ENCODE data around the gene HOXC5.

The HOXC5 gene

DNA sequence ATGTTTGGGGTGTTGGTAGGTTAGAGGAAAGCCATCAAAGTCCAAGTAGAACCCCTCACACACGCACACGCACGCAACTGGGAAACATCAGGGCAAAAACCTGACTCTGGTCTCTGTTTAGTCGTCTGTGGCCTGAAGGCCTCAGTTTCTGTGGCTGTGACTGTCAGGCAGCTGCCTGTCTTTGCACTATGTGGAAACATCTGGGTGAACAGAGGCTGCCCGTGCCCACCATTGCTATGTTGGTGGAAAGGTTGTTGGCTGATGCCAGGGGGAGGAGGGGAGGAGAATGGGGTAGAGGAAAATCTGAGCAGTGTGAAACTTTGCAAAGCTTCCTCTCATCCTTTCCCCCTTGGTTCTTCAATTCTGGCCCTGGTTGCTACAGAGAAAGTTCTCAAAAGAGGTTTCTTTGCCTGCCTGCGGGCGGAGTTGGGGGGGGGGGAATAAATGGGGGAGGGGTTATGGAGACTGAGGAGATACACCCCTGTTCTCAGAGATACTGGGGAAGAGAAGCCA is 40.4 kb upstream of the HOXC5 start:
- no peak for TF ChIP-seq CTCF (IDR thresholded peaks at IDR 0.05; ENCODE audit: insufficient read depth, missing control alignments)
- DNase-seq (ENCODE audit: insufficient read length, low spot score) (no peak), FAIRE-seq (no peak)

DNA sequence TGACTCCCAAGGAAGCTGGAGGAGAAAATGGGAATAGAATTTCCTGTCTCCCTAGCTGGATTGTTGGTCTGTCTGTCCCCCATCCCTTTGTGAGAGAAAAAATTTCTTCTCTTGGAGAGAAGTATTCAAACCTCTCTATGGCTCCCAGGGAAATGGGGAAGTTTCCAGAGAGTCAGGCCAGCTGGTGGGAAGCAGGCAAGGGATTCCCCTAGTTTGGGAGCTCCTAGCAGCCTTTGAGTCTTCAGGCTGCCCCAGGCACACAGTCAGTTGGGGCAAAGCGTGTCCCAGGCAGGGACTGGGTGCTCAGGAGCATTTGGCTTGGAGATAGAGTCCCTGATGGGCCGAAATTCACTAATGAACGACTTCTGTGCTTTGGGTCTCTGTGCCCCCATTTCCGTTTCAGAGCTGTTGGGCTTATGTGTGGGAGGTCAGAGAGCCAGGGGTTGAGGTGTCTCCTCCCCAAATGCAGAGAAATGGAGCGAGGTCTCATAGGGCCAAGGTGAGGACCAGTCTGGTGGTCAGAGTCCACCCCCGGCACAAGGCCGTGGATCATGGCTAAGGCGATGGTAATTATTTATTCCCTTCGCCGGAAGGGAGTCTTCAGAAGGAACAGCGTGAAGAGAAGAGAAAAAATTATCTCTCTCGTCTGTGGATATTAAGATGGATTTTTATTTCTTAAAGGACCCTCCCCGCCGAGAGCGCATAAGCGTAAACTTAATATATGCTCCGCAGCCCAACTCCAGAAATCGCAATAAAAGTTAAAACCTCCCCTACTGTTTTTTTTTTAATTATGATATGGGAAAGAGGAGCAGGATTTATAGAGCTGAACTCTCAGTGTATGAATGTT is 39.5 kb upstream of the HOXC5 start:
- no peak for TF ChIP-seq CTCF (IDR thresholded peaks at IDR 0.05; ENCODE audit: insufficient read depth, missing control alignments)
- FAIRE-seq (no peak), DNase-seq (ENCODE audit: insufficient read length, low spot score) (no peak)

DNA sequence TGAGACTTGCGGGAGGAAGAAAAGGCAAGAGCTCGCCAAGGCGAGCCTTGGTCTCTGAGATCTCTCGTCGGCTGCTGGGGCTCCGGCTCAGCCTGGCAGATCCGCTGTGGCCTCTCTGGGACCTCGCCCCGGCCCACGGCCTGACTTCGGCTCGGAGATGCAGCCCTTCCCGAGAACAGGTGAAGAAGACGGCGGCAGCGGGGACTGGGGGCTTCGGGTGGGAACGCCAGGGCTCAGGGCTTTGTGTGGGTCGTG is 38.9 kb upstream of the HOXC5 start:
- no peak for FAIRE-seq
- no peak for TF ChIP-seq CTCF (IDR thresholded peaks at IDR 0.05; ENCODE audit: insufficient read depth, missing control alignments)

DNA sequence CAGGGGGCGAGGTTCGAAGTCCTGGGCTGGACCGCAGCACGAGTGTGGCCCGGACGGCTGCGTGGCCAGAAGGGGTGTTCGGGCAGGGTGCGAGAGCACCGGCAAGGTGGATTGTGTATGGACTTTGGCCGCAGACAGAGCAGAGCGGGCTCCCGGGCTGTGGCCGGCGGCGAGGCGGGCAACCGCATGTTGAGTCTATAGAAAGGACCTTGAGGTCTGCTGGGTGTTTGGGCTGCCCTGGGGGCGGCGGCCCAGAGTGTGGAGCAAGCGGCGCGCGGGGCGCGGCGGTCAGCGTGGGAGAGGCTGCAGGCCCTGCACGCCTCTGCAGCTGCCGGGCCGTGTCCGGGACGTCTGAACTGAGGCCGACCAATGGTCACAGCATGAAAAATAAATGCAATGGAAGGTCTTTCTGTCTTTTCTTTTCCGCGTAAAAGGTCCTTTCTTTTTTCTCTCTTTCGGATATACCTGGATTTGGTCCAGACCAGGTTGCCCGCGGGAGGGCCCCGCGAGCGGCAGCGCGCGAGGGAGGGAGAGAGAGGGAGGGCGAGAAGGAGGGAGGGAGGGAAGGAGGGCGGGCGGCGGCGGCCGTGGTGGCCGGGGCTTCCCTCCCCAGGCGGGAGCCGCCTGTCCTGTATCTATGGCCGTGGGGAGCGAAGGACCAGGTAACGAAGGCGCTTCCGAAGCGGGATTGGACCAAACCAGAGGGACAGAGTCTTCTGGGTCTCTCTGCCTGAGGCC is 38.4 kb upstream of the HOXC5 start:
- FAIRE-seq (no peak), DNase-seq (ENCODE audit: insufficient read length, low spot score) (no peak)
- no peak for TF ChIP-seq CTCF (IDR thresholded peaks at IDR 0.05; ENCODE audit: insufficient read depth, missing control alignments)

More for the DNA sequence above, 38.9 kb upstream of the HOXC5 start:
- no peak for DNase-seq (ENCODE audit: insufficient read length, low spot score)

- TF ChIP-seq CTCF (IDR thresholded peaks at IDR 0.05; ENCODE audit: insufficient read depth, missing control alignments), result no peak
- DNase-seq (ENCODE audit: insufficient read length, low spot score) (no peak), FAIRE-seq (no peak)
Observed at GRCh38 chr12:53995002-53995377, 37.9 kb upstream of the HOXC5 start.

DNA sequence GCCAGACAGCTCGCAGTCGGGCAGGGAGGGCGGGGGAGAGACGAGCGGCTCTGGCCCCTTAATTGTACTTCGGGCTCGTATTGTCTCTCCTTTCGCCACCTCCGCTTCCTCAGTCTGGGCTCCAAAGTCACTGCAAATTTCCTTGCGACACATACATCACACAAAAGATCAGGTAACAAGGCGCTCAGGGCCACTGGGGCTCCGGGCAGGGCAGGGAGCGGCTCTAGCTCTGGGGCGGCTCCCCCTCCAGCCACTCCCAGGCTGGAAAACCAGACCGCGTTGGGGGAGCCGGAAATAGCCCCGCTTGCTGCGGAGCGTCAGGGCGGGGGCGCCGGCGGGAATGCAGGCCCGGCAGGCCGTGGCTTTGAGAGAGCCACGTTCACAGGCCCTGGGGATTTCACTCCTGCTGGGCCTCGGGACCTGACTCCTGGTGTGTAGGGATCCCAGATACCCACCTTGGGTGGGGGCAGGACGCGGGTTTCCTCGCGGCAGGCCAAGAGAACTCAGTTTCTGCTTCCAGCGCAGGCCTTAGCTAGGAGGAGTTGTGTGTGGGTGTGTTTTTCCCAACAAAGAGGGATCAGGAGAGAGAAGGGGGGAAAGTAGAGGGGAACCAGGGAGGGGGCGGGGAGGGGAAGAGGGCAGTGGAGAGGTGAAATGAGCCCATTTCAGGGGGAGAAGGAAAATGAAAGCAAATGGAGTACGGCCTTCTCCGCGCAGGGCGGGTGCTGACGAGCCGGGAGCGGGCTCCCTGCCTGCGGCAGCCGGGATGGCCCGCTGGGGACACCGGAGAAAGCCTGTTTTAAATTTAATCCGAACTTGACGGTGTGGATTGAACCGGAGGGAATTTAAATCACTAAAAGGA is 37.2 kb upstream of the HOXC5 start:
- no peak for DNase-seq (ENCODE audit: insufficient read length, low spot score)
- no peak for TF ChIP-seq CTCF (IDR thresholded peaks at IDR 0.05; ENCODE audit: insufficient read depth, missing control alignments)
- FAIRE-seq, result no peak
